ENCODE measurements around the gene AMPD2. TPM values are rescaled to one million over a fixed set of nuclear protein-coding genes. Genes with fewer than 3 reads are reported as not detected.

AMPD2 gene
- 55.4 and 59.4 TPM in 2 replicates for total RNA-seq

DNA sequence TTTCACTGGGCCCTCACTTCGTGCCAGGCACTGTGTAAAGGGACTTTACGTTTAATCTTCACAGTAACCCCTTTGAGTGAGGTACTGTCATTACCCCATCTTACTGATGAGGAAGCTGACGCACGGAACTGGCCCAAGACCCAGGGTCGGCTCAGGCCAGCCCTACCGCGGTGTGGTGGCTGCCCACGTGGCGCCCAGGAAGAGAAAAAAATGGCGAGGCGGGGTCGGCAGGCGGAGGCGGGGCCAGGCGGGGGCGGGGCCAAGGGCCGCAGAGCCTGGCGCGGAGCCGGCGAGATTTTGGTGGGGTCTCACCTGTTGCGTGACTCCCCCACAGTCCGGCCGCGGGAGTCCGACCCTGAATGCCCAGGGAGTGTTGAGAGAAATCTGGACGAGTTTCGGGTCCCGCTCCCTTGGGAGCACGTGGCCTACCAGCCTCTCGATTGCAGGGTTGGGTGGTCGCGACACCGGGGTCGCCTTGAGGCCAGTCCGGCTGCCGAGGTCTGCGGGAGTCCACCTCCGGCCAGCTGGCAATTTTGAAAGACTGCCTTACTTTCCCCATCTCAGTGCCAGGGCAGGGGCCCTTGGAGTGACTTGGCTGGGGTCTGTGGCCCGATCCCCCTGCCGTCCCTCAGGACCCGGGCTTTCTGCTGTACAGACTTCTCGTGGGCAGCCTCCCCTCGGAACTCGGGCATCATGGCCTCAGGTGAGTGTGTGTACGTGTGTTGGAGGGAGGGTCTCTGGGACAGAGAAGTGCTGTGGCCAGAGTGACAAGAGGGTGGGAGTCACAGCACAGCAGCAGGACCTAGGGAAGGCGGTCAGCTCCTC, at the start of gene AMPD2, which contains the start of gene GNAT2:
Gene AMPD2, plus strand, starts transcription at position 262 of the 825 bp plus-strand sequence. CDS start 1,339 bp downstream, outside the sequence.
Gene GNAT2, minus strand, starts transcription at position 41 of the 825 bp plus-strand sequence. CDS start 6,746 bp downstream, outside the sequence.
- H3K36me3 ChIP-seq (ENCODE audit: insufficient read depth, low read length) = no peaks in the 10 kb centered on the region
- no peaks in the 10 kb centered on the region for H3K27me3 ChIP-seq (ENCODE audit: insufficient read depth, low read length)
- TF ChIP-seq CTCF (IDR thresholded peaks at IDR 0.05; ENCODE audit: extremely low read depth, low read depth, low read length) = no peak
- H3K4me2 ChIP-seq (ENCODE audit: insufficient read depth, low read length) = peak within 1 kb of the TSS; percentile 98
- peaks cover 53% of the 10 kb centered on the region for H3K4me1 ChIP-seq (ENCODE audit: insufficient read depth, low read length)
- peak within 1 kb of the TSS; percentile 80 for H2AFZ ChIP-seq (ENCODE audit: low read length)
- peak; percentile 93 for DNase-seq (ENCODE audit: insufficient read length, low spot score, missing footprints)
- H3K27ac ChIP-seq (ENCODE audit: low read depth, low read length) = peak within 1 kb of the TSS; percentile 93
- H3K9me3 ChIP-seq (ENCODE audit: low read depth, low read length) = no peaks in the 10 kb centered on the region
- H4K20me1 ChIP-seq (ENCODE audit: insufficient read depth, low read length) = peaks cover 35% of the 10 kb centered on the region
- H3K4me3 ChIP-seq (ENCODE audit: insufficient read depth, low read length) = peak within 1 kb of the TSS; percentile 97
- H3K79me2 ChIP-seq (ENCODE audit: insufficient read depth, low read length) = peaks cover 50% of the 10 kb centered on the region

DNA sequence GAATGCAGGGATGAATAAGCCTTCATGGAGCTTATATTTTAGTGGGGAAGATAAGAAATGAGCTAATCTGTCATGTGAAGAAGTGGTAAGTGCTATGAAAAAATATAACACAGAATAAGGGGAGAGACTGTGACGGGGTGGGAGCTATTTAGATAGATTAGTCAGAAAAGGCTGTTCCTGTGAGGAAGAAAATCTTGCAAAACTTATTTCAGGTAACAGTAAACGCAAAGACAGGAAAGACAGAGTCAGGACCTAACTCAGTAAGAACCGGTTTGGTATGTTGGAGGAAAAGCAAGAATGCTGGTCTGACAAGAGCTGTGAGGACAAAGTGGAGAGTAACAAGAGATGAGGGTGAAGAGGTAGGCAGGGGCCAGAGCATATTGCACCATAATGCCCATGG, 49.2 kb upstream of the AMPD2 start:
- H3K4me1 ChIP-seq (ENCODE audit: insufficient read depth, low read length) = peaks cover 9% of the 10 kb centered on the region
- peak overlapping the region; percentile 62 for H3K27ac ChIP-seq (ENCODE audit: low read depth, low read length)
- peaks cover 45% of the 10 kb centered on the region for H4K20me1 ChIP-seq (ENCODE audit: insufficient read depth, low read length)
- no peak for DNase-seq (ENCODE audit: insufficient read length, low spot score, missing footprints)
- H3K27me3 ChIP-seq (ENCODE audit: insufficient read depth, low read length) = no peaks in the 10 kb centered on the region
- no peak overlapping the region for H3K4me3 ChIP-seq (ENCODE audit: insufficient read depth, low read length)
- no peak overlapping the region for H2AFZ ChIP-seq (ENCODE audit: low read length)
- no peak for TF ChIP-seq CTCF (IDR thresholded peaks at IDR 0.05; ENCODE audit: extremely low read depth, low read depth, low read length)
- H3K9me3 ChIP-seq (ENCODE audit: low read depth, low read length) = no peaks in the 10 kb centered on the region
- H3K4me2 ChIP-seq (ENCODE audit: insufficient read depth, low read length) = peak overlapping the region; percentile 17
- H3K79me2 ChIP-seq (ENCODE audit: insufficient read depth, low read length) = peaks cover 98% of the 10 kb centered on the region
- H3K36me3 ChIP-seq (ENCODE audit: insufficient read depth, low read length) = no peaks in the 10 kb centered on the region

DNA sequence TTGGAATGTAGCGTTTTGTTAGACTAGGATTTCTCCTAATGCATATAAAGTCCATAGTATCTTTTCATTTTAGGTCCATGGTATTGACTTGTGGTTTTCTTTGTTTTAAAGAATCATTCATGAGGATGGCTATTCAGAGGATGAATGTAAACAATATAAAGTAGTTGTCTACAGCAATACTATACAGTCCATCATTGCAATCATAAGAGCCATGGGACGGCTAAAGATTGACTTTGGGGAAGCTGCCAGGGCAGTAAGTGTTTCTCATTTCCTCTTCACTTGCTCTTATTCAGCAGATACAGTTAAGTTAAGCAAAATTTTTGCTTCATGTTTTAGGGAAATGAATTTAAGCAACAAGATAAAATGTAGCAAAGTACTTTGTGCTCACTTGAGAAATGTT, 45.9 kb upstream of the AMPD2 start:
- H4K20me1 ChIP-seq (ENCODE audit: insufficient read depth, low read length) = peaks cover 29% of the 10 kb centered on the region
- DNase-seq (ENCODE audit: insufficient read length, low spot score, missing footprints) = no peak
- peaks cover 13% of the 10 kb centered on the region for H3K36me3 ChIP-seq (ENCODE audit: insufficient read depth, low read length)

More for the DNA sequence above, 45.9 kb upstream of the AMPD2 start:
- Histone ChIP-seq H3K9me3 (ENCODE audit: low read depth, low read length) (no peaks in the 10 kb centered on the region), H3K27me3 (ENCODE audit: insufficient read depth, low read length) (no peaks in the 10 kb centered on the region), H3K27ac (ENCODE audit: low read depth, low read length) (no peak overlapping the region), H3K4me3 (ENCODE audit: insufficient read depth, low read length) (no peak overlapping the region), H2AFZ (ENCODE audit: low read length) (no peak overlapping the region), H3K4me1 (ENCODE audit: insufficient read depth, low read length) (peaks cover 18% of the 10 kb centered on the region), H3K4me2 (ENCODE audit: insufficient read depth, low read length) (no peak overlapping the region), H3K79me2 (ENCODE audit: insufficient read depth, low read length) (peaks cover 76% of the 10 kb centered on the region)
- TF ChIP-seq CTCF (IDR thresholded peaks at IDR 0.05; ENCODE audit: extremely low read depth, low read depth, low read length) = no peak
